GM19468 (cell line): Measurements from ENCODE around the gene PITPNC1.
"Not testable (repeated sequence)": the region's sequence is repeated elsewhere in the genome, so short reads cannot be mapped to it uniquely, and the experiment has no call there.

Experiments
- ATAC-seq: cut with Tn5 transposase; IDR thresholded peaks from one replicate; pipeline ENCODE4 v1.9.1; 2021; ENCODE audit warnings: mild to moderate bottlenecking, moderate library complexity, moderate number of reproducible peaks; ENCODE audit not compliant: unreplicated experiment; ENCODE audit errors: extremely low read depth

PITPNC1 gene

DNA sequence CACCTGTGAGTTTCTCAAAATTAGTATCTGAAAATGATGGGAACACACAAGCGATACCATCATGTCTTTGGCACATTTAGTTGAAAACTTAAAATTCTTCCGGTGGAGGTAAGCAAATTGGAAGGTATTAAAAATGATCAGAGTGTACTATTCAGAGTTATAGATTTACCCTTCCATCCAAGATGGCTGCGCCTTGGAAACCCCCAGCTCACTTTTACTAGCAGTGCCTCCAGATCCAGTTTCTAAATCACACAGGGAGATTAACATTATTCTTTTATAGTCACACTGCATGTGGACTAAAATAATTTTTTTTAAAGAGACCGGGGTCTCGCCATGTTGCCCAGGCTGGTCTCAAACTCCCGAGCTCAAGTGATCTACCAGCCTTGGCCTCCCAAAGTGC lies 15.0 kb downstream of the PITPNC1 start:
- ATAC-seq: no peak

DNA sequence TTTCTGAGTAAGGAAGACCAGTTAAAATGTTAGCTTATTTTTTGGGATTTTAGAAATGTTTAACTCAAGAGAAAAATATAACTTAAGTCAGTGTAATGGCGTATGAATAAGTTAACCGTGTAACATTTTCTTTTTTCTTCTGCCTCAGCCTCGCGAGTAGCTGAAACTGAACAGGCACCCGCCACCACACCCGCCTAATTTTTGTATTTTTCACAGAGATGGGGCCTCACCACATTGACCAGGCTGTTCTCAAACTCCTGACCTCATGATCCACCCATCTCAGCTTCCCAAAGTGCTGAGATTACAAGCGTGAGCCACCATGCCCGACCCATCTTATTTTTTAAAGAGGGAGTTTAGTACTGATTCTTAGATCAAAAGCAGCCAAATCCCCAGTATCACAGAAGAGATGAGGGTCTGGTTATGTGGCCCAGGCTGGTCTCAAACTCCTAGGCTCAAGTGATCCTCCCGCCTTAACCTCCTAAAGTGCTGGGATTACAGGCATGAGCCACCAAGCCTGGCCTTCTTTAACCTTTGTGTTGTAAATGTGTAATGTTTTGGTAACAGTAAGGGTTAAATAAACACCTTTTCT lies 16.8 kb downstream of the PITPNC1 start:
- no peak for ATAC-seq

DNA sequence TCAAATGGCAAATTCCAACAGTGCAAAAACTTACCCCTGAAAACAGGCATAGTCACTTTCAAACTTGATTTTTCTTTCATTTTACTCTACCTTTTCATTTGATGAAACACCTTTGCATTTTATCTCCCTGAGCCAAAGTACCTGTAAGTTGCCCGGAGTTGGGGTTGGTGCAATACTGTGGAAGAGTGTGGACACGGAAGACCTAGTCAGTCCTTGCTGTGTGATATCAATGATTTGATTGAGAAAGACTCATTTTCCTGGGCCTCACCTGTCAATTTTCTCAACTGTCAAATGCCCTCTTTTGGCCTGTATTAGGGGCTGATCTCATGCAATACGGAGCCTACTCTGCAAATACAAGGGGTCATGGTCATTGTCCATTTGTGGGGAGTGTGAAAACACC lies 22.6 kb downstream of the PITPNC1 start:
- ATAC-seq: no peak

DNA sequence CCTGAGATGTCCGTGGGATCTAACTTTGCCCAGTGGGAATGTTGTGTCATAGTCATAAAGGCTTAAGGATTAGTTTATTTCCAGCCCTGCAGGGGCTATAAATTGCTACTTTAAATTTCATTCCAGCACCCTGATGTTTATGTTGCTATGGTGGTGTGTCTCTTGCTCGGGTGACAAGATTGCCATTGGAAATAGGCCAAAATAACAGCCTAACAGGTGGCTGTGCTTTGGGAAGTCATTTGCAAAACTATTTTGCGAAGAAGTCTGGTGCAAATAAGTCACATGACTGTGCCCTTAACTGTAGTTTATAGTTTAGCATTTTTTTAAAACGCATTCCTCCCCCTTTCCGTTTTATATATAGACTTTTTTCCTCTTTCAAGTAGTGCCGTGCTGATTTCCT lies 23.1 kb downstream of the PITPNC1 start:
- ATAC-seq: no peak

DNA sequence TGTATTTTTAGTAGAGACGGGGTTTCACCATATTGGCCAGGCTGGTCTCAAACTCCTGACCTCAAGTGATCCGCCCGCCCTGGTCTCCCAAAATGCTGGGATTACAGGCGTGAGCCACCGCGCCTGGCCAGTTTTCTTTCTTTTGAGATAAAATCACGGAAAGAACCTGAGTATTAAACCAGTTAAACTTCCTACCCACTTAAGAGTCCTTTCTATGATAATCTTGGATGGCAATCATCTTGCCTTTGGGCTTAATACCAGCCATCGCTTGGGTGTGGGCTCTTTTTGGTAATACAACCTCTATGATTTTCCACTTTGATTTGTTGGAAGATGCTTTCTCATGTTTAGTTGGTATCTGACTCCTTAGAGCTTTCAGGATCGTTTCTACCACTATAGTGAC lies 24.0 kb downstream of the PITPNC1 start:
- ATAC-seq: no peak

DNA sequence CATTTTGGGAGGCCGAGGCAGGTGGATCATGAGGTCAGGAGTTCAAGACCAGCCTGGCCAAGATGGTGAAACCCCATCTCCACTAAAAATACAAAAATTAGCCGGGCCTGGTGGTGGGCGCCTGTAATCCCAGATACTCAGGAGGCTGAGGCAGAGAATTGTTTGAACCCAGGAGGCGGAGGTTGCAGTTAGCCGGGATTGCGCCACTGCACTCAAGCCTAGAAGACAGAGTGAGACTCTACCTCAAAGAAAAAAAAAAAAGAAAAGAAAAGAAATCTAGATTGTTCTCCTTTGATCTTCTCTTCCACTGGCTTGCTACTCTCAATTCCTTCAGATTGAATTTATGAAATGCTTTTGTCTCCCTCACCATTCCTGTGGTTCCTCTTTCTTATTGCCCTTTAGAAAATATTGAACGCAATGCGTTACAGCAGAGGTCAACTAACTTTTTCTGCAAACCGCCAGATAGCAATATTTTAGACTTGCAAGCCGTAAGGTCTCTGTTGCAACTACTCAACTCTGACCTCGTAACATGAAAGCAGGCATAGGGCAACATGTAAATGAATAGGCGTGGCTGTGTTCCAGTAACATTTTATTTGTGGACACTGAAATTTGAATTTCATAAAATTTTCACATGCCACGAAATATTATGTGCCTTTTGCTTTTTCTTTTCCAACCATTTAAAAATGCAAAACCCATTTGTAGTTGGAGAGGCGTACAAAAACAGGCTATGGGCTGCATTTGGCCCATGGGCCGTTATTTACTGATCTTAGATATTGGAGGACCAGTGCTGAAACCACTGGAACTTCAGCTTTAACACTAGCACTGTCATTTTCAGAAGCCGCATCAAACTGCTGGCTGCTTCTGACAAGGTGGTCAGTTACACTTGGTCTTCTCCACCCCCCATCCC lies 24.8 kb downstream of the PITPNC1 start:
- no peak for ATAC-seq

DNA sequence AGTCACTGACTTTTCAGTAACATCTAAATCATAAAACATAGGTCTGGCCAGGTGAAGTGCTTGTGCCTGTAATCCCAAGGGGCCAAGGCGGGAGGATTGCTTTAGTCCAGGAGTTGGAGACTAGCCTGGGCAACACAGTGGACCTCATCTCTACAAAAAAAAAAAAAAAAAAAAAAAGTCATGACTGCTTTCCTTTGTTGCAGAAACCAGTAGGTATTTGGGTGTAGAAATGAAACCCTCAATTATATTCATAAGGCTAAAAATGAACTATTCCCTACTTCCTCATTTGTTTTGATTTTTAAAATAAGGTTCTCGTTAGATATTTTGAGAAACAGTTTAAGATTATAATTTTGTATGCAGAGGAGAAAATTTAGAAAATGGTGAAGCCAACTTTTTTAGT lies 26.0 kb downstream of the PITPNC1 start:
- ATAC-seq: no peak

DNA sequence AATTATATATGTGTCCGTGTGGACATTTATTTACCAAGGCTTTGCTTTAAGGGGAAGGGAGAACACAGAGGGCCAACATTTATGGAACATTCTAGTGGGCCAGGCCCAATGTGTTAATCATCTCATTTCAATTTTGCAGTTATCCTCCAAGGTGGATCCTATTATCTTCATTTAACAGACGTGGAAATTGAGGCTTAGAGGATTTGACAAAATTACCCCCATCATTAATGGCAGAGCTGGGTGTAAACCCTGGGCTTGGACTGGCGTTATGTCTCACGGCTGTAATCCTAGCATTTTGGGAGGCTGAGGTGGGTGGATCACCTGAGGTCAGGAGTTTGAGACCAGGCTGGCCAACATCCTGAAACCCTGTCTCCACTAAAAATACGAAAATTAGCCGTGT lies 26.4 kb downstream of the PITPNC1 start:
- no peak for ATAC-seq

DNA sequence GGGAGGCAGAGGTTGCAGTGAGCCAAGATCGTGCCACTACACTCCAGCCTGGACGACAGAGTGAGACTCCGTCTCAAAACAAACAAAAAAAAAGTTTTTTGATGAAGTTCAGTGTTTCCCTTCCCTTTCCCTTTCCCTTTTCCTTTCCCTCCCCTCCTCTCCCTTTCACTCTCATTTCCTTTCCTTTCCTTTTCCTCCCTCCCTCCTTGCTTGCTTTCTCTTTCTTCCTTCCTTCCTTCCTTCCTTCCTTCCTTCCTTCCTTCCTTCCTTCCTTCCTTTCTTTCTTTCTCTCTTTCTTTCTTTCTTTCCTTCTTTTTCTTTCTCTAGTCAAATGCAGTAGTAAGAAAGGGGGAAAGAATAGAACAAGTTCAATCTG lies 31.4 kb downstream of the PITPNC1 start:
- ATAC-seq: not testable (repeated sequence)

DNA sequence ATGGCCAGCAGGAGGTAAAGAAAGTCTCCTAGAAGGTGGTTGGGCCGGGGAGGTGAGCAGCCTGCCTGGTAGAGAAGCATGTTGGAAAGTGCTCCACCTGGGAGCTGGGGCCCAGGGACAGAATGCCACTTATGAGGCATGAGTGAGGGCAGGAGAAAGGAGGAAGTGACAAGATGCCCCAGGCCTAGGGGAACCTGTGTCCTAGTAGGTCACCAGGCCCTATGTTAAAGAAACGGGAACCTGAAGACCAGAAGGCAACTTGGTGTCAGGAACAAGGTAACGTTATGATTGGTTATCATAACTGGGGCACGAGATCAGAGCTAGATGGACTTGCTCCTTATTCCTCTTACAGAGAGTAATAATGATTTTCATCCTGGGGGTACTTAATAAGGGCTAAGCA lies 34.3 kb downstream of the PITPNC1 start:
- no peak for ATAC-seq

DNA sequence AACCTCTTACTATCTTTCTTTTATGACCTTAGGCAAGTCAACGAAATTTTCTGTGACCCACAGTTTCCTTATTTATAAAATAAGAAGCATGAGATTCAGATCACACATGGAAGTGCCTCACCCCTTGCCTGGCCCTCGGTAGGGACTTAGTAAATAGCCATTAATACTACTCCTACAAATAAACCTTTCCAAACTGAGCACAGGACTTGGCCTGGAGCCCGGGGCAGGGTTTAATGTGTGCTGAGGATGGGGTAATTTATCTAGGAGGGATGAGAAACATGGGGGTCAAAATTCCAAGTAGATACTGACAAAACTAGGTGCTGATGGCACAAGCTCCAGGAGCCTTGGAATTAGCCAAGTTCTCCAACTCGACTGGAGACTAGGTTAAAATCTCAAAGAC lies 35.0 kb downstream of the PITPNC1 start:
- no peak for ATAC-seq

DNA sequence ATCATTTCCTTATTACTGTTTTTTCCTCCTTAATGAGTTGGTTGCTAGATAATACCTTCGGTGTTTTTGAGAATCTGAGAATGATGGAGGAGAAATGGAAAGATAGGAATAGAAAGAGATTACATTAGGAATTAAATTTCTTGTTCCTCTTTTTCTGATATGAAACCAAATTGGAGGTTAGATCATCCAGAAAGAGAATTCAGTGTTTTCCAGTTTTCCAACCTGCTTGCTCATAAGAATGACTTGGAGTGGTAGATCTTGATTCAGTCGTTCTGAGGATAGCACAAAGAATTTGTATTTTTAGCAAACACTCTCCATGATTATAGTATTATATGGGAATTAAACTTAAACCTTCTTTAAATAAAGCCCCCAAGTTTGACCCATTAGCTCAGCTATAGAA lies 35.9 kb downstream of the PITPNC1 start:
- no peak for ATAC-seq

DNA sequence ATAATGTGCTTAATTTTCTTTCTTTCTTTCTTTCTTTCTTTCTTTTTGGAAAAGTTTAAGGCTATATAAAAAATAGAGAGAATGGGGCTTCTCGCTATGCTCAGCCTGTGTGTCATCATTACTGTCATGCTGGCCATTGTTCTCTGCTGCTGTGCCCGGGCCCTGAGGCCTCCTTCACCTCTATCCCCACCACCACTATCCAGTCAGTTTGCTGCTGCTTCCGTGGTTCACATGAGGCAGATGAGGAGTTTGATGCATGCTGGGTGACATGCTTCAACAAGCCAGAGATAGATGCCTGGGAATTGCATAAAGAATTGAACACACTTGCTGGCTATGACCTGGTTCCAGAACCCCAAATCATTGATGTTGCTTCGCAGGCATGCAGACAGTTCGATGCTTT lies 36.3 kb downstream of the PITPNC1 start:
- ATAC-seq: no peak

DNA sequence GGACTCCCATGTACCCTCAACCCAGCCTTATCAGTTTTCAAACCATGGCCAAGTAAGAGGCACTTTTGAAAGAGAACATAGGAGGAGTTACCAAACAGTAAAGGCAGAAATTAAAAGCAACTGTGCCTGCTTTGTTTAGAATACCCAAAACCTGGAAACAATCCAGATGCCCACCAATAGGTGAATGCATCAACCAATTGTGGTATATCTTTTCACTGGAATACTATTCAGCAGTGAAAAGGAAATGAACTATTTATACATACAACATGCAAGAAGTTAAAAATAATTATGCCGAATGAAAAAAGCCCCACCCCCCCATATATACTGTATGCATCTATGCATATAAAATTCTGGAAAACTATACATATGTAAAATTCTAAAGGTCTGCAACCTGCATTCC lies 37.0 kb downstream of the PITPNC1 start:
- ATAC-seq: no peak

DNA sequence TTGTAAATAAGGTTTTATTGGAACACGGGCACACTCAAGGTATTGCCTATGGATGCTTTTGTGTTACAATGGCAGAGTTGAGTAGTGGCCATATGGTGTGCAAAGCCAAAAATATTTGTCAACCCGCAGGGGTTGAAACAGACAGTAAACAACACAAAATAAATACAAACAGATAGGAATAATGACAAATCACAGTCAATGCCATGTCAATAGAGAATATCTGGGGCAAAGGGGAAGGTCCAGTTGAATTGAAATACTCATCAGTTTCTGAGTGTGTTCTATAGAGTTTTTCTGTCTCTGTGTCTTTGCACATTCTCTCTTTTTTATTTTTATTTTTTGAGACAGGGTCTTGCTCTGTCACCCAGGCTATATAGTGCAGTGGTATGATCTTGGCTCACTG lies 37.5 kb downstream of the PITPNC1 start:
- no peak for ATAC-seq

DNA sequence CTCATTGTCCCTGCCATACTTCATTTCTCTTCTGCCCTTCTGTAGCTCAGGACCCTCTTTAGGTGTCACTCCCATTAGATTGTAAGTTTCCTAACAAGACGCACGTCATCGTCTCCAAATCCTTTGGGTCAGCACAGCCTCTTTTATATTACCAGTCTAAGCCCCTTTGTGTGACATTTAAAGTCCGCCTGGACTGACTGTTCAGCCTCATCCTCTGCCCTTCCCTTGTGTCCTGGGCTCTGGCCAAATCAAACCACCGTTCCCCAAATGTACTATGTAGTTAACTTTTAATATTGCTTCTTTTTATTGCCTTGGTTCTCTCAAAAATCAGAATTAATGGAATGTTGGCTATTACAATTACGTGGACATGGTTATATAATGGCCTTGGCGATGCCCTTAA lies 38.2 kb downstream of the PITPNC1 start:
- ATAC-seq: no peak

DNA sequence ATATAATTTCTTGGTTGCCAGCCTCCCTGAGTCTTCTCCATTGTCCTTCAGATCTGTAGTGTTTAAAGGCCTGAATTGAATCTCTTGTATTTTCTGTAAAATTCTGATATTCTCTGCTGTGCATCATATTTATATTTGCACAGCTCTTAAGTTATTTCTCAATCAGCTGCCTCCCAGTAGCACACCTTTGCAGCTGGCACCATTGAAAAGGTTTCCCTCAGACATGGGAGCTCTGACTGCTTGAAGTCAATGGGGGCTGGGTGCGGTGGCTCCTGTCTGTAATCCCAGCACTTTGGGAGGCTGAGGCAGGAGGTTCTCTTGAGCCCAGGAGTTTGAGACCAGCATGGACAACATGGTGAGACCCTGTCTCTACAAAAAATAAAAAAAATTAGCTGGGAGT lies 40.4 kb downstream of the PITPNC1 start:
- no peak for ATAC-seq

DNA sequence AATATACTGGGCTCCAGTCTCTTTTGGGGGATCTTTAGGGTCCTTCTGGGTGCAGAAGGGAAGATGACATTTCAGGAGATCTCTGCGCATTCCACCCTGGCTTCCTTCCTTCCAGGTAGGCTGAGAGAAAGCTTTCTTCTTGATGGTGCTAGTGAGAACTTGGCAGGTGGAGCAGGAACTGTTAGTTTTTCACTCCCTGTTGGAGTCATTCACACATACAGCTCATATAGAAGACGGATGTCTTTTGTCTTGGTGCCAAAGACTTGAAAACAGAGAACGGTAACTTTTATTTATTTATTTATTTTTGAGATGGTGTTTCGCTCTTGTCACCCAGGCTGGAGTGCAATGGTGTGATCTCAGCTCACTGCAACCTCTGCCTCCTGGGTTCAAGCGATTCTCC lies 43.9 kb downstream of the PITPNC1 start:
- no peak for ATAC-seq

DNA sequence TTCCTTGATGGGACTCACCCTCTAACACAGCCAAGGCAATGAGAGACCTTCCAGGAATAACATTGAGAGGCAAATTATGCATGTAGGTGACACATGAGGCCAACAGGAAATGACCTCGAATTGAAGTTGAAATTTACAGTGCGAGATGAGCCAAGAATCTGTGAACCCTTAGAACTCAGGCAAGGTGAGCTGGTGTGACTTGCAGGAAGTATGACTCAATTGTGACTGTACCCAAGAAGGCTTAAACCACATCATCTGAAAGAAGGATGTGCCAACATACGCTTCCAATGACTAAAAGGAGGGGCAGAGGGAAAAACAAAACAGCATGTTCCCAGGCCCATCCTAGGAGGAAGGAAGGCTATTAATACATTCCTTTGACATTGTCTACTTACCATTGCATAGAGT lies 44.8 kb downstream of the PITPNC1 start:
- no peak for ATAC-seq

DNA sequence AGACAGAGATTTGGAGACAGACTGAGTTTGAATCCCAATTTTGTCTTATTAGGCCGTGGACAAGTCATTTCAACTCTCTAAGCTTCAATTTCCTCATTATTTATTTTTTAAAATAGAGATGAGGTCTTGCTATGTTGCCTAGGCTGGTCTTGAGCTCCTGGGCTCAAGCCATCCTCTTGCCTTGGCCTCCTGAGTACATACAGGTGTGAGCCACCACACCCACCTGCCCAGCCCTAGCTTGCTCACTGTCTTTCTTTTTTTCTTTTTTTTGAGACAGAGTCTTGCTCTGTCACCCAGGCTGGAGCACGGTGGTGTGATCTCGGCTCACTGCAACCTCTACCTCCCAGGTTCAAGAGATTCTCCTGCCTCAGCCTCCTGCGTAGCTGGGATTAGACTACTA lies 45.2 kb downstream of the PITPNC1 start:
- not testable (repeated sequence) for ATAC-seq

DNA sequence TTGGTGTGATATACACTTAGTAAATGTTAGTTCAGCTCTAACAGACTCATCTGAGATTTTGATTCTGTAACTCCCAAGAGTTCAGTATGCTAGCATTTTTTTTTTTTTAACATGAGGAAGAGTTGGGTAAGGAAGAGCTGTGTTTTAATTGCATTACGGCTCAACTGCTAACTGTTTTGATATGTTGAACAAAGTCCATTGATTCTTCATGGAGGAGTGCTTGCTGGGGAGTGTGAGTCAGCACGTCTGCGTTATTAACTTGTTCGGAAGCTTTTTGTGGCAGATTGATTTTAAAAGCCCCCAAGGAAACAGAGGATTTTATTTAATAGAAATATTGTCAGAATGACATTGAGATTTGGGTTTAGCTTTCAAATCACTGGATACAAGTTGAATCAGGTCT lies 45.8 kb downstream of the PITPNC1 start:
- ATAC-seq: no peak

DNA sequence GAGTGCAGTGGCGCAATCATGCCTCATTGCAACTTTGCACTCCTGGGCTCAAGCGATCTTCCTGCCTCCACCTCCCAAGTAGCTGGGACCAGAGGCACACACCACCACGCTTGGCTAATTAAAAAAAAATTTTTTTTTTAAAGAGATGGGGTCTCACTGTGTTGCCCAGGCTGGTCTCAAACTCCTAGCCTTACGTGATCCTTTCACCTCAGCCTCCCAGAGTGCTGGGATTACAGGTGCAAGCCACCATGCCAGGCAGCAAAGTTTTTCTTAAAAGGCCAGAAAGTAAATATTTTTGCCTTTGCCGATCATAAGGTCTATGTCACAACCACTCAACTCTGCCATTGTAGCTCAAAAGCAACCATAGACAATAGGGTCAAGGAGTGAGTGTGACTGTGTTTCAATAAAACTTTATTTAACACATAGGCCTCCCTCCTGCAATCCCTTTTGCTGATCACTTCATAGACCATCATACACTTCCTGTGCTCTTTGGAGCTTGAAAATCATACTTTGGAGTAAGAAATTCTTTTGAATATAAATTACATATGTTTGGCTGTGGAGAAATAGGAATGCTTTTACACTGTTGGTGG lies 48.6 kb downstream of the PITPNC1 start:
- ATAC-seq: no peak
